Activated CD4-positive, alpha-beta T cell treated with anti-CD3 and anti-CD28 coated beads, Interleukin-2, amount 10 ng/mL, durations not matched to agents 7 days and 5 days (primary cell): ENCODE data around the gene MRFAP1L1. TPM values are rescaled to one million over a fixed set of nuclear protein-coding genes. Genes with fewer than 3 reads are reported as not detected.

Experiments used
- CTCF ChIA-PET: fragments of 350-600 bp; sonication (Branson Sonifier 250); formaldehyde crosslinking; loops from one replicate; lab custom pipeline; 2021; ENCODE audit warnings: antibody characterized with exemption; lab: Charles Lee
- POLR2A ChIA-PET: fragments of 350-600 bp; sonication (Branson Sonifier 250); formaldehyde crosslinking; loops from one replicate; lab custom pipeline; 2021; ENCODE audit warnings: antibody characterized with exemption; lab: Charles Lee
- DNase-seq: peaks from one replicate; pipeline ENCODE4 v3.0.0-alpha.2; 2020
- H3K27ac Mint-ChIP-seq: one replicate; pipeline ENCODE4 v1.8.0; 2021; ENCODE audit warnings: mild to moderate bottlenecking, moderate library complexity, mixed read lengths
- H3K27me3 Mint-ChIP-seq: one replicate; pipeline ENCODE4 v1.8.0; 2021; ENCODE audit warnings: mixed read lengths
- H3K36me3 Mint-ChIP-seq: one replicate; pipeline ENCODE4 v1.8.0; 2021; ENCODE audit warnings: low read depth, mixed read lengths
- H3K4me1 Mint-ChIP-seq: one replicate; pipeline ENCODE4 v1.8.0; 2021; ENCODE audit warnings: mixed read lengths
- H3K4me3 Mint-ChIP-seq: one replicate; pipeline ENCODE4 v1.8.0; 2021; ENCODE audit warnings: mild to moderate bottlenecking, moderate library complexity, mixed read lengths
- H3K9me3 Mint-ChIP-seq: one replicate; pipeline ENCODE4 v1.8.0; 2021; ENCODE audit warnings: mixed read lengths
- total RNA-seq, 2 experiments: library from RNA; stranded (reverse); gene quantifications; one replicate each; pipeline ENCODE4 v1.2.3, GENCODE V29; 2021

MRFAP1L1 gene
- total RNA-seq, 2 experiments from 2014 or later, result 74.5 to 74.9 TPM

DNA sequence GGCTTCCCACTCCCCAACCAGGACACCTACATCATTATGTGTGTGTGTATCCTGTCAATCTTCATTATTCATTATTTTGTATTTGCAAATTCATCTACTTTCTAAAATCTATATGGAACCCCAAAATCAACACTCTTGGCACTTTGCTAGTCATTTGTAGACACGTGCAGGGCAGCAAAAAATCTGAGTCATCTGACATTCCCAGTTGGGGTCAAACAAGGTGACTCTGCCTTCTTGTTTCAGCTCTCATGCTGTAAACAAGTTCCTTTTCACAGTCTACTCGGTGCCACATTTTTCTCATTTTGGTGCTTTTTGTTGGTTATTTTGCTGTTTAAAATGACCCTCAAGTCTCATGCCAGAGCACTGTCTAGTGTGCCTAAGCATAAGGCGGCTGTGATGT lies 5.9 kb downstream of the MRFAP1L1 start:
- no peak overlapping the region for H3K4me3 Mint-ChIP-seq
- peaks cover 78% of the 10 kb centered on the region for H3K4me1 Mint-ChIP-seq
- H3K9me3 Mint-ChIP-seq, result peaks cover 8% of the 10 kb centered on the region
- H3K27ac Mint-ChIP-seq, result no peak overlapping the region
- ChIA-PET POLR2A (no interaction called here), CTCF (interaction anchor here (1.1 to 4.7 kb wide), 4 partner anchors 9 to 40 kb away, joined by 3 to 16 read pairs (median 8); partner anchors contain the start of gene BLOC1S4)
- H3K36me3 Mint-ChIP-seq, result peaks cover 90% of the 10 kb centered on the region
- no peak for DNase-seq
- no peaks in the 10 kb centered on the region for H3K27me3 Mint-ChIP-seq

DNA sequence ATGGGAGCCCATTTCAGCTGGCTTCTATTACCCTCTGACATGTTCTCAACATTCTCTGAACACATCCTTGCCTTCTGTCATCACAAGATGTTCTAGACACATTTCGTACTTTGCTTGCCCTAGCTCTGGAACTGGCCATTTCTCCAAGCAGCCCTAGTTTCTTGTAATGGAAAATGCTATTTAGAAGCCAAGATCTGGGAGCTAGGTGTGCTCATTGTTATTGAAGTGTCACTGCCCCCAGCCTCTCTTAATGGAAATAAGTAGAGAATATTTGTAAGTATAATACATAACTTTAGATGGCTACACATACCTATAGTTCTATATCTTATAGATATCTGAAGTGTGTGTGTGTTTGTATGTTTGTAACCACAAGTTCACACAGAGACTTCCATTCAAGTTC lies 6.9 kb downstream of the MRFAP1L1 start:
- Mint-ChIP-seq H3K27ac (no peak overlapping the region), H3K9me3 (peaks cover 8% of the 10 kb centered on the region), H3K4me1 (peaks cover 77% of the 10 kb centered on the region), H3K27me3 (no peaks in the 10 kb centered on the region), H3K36me3 (peaks cover 82% of the 10 kb centered on the region), H3K4me3 (no peak overlapping the region)
- no peak for DNase-seq
- ChIA-PET CTCF (interaction anchor here (0.6 to 4.7 kb wide), 5 partner anchors 7 to 28 kb away, joined by 3 to 30 read pairs (median 5); partner anchors contain the start of gene BLOC1S4), POLR2A (no interaction called here)

DNA sequence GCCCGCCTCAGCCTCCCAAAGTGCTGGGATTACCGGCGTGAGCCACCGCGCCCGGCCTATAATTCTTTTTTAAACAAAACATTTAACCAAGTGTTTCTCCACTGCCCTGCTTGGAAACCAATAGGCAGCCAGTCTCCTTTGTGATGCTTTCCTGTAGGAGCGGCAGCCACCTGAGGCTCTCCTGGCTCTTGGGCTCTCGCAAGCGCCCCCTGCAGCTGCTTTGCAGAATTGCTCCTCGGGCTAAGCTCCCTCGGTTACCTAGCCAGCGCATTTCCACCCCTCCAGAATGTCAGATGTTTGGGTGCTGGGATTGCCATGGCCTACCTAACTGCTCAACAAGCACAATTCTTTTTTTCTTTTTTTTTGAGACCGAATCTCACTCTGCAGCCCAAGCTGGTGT lies 8.3 kb downstream of the MRFAP1L1 start:
- CTCF ChIA-PET, result interaction anchor here (0.6 to 4.6 kb wide), 15 partner anchors 9 to 1838 kb away, joined by 3 to 30 read pairs (median 4); partner anchors contain the start of genes BLOC1S4 and MRFAP1L1
- POLR2A ChIA-PET, result interaction anchor here (0.7 to 0.9 kb wide), 2 partner anchors 26 to 40 kb away, joined by 3 to 4 read pairs; no protein-coding TSS in a partner anchor
- no peak overlapping the region for H3K4me3 Mint-ChIP-seq
- DNase-seq, result peak; percentile 40
- H3K9me3 Mint-ChIP-seq, result peaks cover 8% of the 10 kb centered on the region
- H3K27ac Mint-ChIP-seq, result peak overlapping the region; percentile 13
- peaks cover 74% of the 10 kb centered on the region for H3K36me3 Mint-ChIP-seq
- H3K4me1 Mint-ChIP-seq, result peaks cover 74% of the 10 kb centered on the region
- no peaks in the 10 kb centered on the region for H3K27me3 Mint-ChIP-seq

DNA sequence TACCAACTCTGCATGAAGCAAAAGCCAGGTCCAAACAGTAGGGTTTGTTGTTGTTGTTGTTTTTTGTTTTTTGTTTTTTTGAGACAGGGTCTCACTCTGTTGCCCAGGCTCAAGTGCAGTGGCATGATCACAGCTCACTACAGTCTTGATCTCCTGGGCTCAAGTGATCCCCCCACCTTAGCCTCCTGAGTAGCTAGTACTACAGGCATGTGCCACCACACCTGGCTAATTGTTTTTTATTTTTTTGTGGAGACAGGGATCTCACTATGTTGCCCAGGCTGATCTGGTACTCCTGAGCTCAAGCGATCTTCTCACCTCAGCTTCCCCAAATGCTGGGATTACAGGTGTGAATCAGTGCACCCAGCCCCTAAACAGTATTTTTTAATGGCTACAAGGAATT lies 9.8 kb downstream of the MRFAP1L1 start:
- Mint-ChIP-seq H3K9me3 (peaks cover 8% of the 10 kb centered on the region), H3K27ac (peak overlapping the region; percentile 88), H3K4me1 (peaks cover 73% of the 10 kb centered on the region), H3K27me3 (no peaks in the 10 kb centered on the region), H3K4me3 (peak overlapping the region; percentile 14), H3K36me3 (peaks cover 60% of the 10 kb centered on the region)
- POLR2A ChIA-PET, result interaction anchor here (0.8 to 1.0 kb wide), 2 partner anchors 9 to 10 kb away, joined by 3 to 5 read pairs; partner anchors contain the start of gene MRFAP1L1
- CTCF ChIA-PET, result interaction anchor here (1.2 to 4.6 kb wide), 6 partner anchors 8 to 69 kb away, joined by 3 to 30 read pairs (median 8); partner anchors contain the start of gene MRFAP1L1
- DNase-seq, result no peak

DNA sequence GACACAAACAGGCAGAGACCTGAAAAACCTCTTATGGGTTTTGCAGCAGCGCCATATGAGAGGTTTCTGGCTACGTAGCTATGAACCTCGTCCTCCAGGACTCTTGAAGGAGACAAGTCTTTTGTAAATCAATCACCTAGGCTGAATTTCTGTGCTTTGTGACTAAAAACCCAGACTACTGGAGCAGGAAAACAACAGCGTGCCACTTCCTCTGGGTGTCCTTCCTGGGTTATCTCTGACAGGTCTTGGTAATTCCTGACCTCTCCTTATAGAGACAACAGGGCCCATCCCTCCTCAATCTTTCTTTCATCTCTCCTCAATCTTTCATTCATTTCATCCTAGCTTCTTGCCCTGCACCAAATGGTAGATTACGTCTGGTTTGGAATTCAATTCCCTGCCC lies 10.3 kb downstream of the MRFAP1L1 start:
- no peaks in the 10 kb centered on the region for H3K27me3 Mint-ChIP-seq
- ChIA-PET CTCF (interaction anchor here (0.9 to 4.6 kb wide), 4 partner anchors 8 to 68 kb away, joined by 3 to 30 read pairs (median 11); a partner anchor contains a TSS), POLR2A (interaction anchor here (0.8 to 1.0 kb wide), 2 partner anchors 9 to 10 kb away, joined by 3 to 5 read pairs; partner anchors contain the start of gene MRFAP1L1)
- peaks cover 73% of the 10 kb centered on the region for H3K4me1 Mint-ChIP-seq
- H3K9me3 Mint-ChIP-seq, result peaks cover 8% of the 10 kb centered on the region
- DNase-seq, result no peak
- peak overlapping the region; percentile 14 for H3K4me3 Mint-ChIP-seq
- peak overlapping the region; percentile 88 for H3K27ac Mint-ChIP-seq
- H3K36me3 Mint-ChIP-seq, result peaks cover 57% of the 10 kb centered on the region

DNA sequence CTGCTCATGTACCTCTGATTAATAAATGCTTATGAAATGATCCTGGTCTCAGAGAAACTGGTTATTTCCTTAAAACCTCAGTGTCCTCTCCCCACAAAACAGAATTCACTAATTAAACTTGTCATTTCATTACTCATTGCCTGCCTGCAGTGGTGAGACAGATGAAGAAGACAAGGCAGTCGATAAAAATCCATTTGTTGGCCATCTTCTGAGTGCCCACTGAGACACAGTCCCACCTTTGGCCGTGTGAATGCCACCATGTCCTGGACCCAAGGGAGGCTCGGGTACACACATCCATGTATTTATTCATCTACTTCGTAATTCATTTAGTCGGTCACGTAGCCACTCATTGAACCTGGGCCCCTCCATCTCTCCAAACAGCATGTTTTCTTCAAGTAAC lies 12.5 kb downstream of the MRFAP1L1 start:
- no peak for DNase-seq
- Mint-ChIP-seq H3K9me3 (no peaks in the 10 kb centered on the region), H3K4me1 (peaks cover 82% of the 10 kb centered on the region), H3K4me3 (peak overlapping the region; percentile 6), H3K27ac (peak overlapping the region; percentile 96), H3K27me3 (no peaks in the 10 kb centered on the region), H3K36me3 (peaks cover 34% of the 10 kb centered on the region)
- ChIA-PET CTCF (interaction anchor here (1.1 to 2.0 kb wide), 5 partner anchors 10 to 374 kb away, joined by 3 to 12 read pairs (median 4); partner anchors contain the start of gene MRFAP1L1), POLR2A (no interaction called here)

DNA sequence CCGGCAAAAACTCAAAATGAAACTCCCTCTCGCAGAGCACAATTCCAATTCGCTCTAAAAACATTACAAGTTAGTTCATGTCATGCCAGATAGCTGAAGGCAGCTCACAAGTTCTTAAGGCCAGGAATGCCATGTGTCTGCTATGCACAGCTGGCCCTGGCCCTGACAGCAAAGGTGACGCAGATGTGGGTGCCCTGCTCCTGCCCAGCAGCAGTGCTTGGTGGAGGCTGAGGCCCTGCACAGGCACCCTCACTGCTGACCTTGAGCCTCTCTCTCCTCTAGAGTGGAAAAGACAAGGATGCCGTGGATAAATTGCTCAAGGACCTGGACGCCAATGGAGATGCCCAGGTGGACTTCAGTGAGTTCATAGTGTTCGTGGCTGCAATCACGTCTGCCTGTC lies 13.1 kb downstream of the MRFAP1L1 start:
- ChIA-PET POLR2A (interaction anchor here (0.6 kb wide), 1 partner anchor 202 kb away, joined by 6 read pairs; no protein-coding TSS in a partner anchor), CTCF (interaction anchor here (0.8 to 3.0 kb wide), 7 partner anchors 8 to 375 kb away, joined by 3 to 16 read pairs (median 4); partner anchors contain the start of genes BLOC1S4 and MRFAP1L1)
- Mint-ChIP-seq H3K4me3 (peak overlapping the region; percentile 20), H3K36me3 (peaks cover 29% of the 10 kb centered on the region), H3K9me3 (no peaks in the 10 kb centered on the region), H3K27ac (peak overlapping the region; percentile 96), H3K4me1 (peaks cover 85% of the 10 kb centered on the region), H3K27me3 (no peaks in the 10 kb centered on the region)
- no peak for DNase-seq

DNA sequence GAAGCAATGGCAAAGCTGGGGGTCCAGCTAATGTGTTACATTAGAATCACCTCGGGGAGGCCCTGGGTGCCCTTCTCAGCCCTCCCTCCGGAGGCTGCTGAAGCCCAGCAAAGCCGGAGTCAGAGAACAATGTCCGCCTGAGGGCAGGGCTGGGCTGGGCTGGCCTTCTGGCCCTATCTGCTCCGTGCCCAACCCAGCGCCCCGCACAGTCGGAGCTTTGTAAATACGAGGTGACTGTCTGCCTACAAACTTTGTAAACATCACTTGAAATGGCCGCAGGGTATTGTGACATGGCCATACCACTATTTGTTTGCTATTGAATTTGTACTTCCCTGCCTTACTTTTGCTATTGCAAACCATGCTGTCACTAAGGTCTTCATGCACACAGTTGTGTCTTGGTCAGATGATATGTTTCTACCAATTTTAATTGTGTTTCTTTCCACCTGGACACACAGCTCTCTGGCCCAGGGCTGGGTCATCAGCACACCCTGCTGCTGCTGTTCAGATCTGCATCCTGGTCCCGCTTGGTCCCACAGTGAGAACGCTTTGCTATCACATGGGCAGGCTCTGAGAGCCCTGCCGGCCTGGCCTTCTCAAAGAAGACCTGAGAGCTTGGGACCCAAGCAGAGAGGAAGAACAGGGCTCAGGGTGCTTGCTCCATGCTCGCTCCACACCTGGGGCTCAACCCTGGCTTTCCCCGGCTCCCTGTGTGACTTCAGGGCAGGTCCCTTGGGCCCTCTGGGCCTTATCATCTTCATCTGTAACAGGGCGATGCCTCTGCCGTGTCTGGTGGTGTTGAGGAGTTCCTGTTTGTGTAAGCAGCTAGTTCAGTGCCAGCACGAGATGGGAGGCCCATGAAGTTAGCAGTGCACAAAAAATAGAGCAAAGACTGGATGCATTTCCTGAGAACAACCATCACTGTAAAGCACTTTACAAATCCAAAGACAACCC lies 13.7 kb downstream of the MRFAP1L1 start:
- H3K27ac Mint-ChIP-seq, result peak overlapping the region; percentile 96
- peaks cover 87% of the 10 kb centered on the region for H3K4me1 Mint-ChIP-seq
- ChIA-PET POLR2A (interaction anchor here (0.6 kb wide), 1 partner anchor 203 kb away, joined by 6 read pairs; no protein-coding TSS in a partner anchor), CTCF (interaction anchor here (0.8 to 3.0 kb wide), 6 partner anchors 9 to 375 kb away, joined by 3 to 16 read pairs (median 6); partner anchors contain the start of genes BLOC1S4 and MRFAP1L1)
- peaks cover 26% of the 10 kb centered on the region for H3K36me3 Mint-ChIP-seq
- H3K27me3 Mint-ChIP-seq, result no peaks in the 10 kb centered on the region
- no peaks in the 10 kb centered on the region for H3K9me3 Mint-ChIP-seq
- DNase-seq, result peak; percentile 82
- peak overlapping the region; percentile 20 for H3K4me3 Mint-ChIP-seq

DNA sequence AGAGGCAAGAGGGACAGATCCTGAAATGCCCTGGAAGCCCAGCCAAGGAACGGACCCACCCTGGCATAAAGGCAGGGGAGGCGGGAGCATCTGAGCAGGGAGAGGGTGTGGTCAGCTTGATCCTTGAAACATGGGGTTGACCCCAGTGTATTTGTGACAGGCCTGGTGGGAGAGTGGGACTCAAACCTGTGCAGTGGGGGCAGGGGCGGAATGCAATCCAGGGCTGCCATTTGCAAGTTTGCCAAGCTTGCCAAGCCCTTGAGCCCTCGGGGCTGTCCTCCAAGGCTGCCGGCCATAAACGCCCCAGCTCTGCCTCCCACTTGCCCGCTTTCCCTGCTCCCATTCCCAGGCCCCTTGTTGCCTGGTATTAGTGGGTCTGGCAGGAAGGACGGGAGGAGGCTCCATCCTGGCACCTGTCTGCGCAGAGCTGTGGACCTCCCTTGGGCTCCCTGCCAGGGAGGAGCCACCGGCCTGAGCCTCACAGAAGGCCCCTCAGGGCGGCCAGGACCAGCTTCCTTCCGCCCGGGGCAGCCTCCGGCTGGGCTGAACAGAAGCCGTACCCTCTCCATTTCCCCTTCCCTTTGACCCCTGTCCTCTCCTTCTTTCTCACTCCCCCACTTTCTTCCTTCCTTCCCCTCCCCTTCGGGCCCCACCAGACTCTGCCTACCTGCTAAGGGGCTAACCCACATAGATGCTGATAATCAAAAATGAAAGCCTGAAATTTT lies 15.3 kb downstream of the MRFAP1L1 start:
- DNase-seq, result no peak
- Mint-ChIP-seq H3K27me3 (no peaks in the 10 kb centered on the region), H3K27ac (peak overlapping the region; percentile 96), H3K36me3 (peaks cover 20% of the 10 kb centered on the region), H3K4me1 (peaks cover 88% of the 10 kb centered on the region), H3K4me3 (peak overlapping the region; percentile 33), H3K9me3 (no peaks in the 10 kb centered on the region)
- POLR2A ChIA-PET, result no interaction called here
- CTCF ChIA-PET, result interaction anchor here (1.2 to 3.0 kb wide), 3 partner anchors 11 to 20 kb away, joined by 5 to 16 read pairs (median 8); a partner anchor contains a TSS

DNA sequence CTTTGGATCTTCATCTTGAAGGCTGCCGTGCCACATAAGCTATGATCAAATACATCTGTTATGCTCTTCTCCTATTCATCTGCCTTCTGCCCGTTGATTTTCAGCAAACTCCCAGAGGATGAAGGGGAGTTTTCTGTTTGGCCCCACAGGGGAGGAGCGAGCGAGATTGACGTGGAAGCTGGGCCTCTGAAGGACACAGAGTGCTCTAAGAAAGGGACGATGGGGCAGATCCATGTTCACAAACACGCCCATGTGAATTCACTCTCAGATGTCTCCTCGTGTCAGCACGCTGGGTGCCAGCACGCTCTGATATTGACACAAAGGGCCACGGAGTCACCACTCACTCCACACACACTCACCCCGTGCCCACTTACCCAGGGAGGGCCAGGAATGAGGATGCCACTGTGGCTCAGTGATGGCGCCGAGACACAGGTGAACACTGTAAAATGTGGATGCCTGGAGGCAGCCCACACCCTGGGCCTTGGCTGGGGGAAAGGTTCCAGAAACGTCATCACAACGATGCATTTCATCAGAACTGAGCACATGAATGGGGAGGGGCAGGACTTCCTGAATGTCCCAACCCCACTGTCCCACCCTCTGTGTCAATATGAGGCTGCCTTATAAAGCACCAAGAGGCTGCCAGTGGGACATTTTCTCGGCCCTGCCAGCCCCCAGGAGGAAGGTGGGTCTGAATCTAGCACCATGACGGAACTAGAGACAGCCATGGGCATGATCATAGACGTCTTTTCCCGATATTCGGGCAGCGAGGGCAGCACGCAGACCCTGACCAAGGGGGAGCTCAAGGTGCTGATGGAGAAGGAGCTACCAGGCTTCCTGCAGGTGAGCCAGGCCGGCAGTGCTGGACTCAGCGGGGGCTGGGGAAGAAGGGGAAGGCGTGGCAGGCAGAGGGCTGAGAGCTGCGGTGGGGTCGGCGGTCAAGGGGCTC lies 16.2 kb downstream of the MRFAP1L1 start, which contains the start of gene S100P:
Gene S100P (plus strand): TSS at position 648 of the 946 bp plus-strand sequence. CDS start 55 bp downstream, at position 703.
- H3K4me3 Mint-ChIP-seq, result peak within 1 kb of the TSS; percentile 33
- peak within 1 kb of the TSS; percentile 96 for H3K27ac Mint-ChIP-seq
- ChIA-PET CTCF (interaction anchor here (1.0 to 3.4 kb wide), 5 partner anchors 7 to 19 kb away, joined by 4 to 19 read pairs (median 8); a partner anchor contains a TSS), POLR2A (interaction anchor here (0.8 kb wide), 1 partner anchor 16 kb away, joined by 3 read pairs; no protein-coding TSS in a partner anchor)
- H3K36me3 Mint-ChIP-seq, result peaks cover 20% of the 10 kb centered on the region
- no peak for DNase-seq
- peaks cover 90% of the 10 kb centered on the region for H3K4me1 Mint-ChIP-seq
- no peaks in the 10 kb centered on the region for H3K9me3 Mint-ChIP-seq
- H3K27me3 Mint-ChIP-seq, result no peaks in the 10 kb centered on the region

DNA sequence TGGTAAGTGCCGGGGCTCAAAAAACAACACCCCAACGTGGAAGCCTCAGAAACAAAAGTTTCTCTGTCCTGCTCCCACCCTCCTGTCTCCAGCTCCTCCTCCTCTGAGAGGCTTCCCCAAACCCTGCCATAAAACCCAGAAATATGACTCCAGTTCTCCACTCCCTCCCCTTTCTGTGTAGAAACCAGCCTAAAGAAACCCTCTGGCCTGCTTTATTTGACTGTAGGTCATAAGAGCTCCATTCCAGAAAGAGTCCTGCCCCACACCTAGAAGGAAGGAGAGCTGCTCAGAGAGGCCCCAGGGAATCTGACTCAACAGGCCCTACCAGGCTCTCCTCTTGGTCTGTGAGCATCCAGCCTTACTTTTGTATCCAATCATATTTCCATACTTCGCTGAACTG lies 16.9 kb downstream of the MRFAP1L1 start:
- Mint-ChIP-seq H3K27ac (peak overlapping the region; percentile 76), H3K36me3 (peaks cover 25% of the 10 kb centered on the region), H3K27me3 (no peaks in the 10 kb centered on the region), H3K4me1 (peaks cover 90% of the 10 kb centered on the region), H3K4me3 (no peak overlapping the region), H3K9me3 (no peaks in the 10 kb centered on the region)
- no peak for DNase-seq
- CTCF ChIA-PET, result interaction anchor here (1.0 to 3.4 kb wide), 2 partner anchors 8 to 11 kb away, joined by 4 to 19 read pairs; no protein-coding TSS in a partner anchor
- POLR2A ChIA-PET, result interaction anchor here (0.8 kb wide), 1 partner anchor 15 kb away, joined by 3 read pairs; no protein-coding TSS in a partner anchor
